ENCODE measurements around the gene CD34. TPM values are rescaled to one million over a fixed set of nuclear protein-coding genes. Genes with fewer than 3 reads are reported as not detected.

Gene CD34
- total RNA-seq, 2 experiments from 2014 or later = 0.05 TPM; not detected in 1

DNA sequence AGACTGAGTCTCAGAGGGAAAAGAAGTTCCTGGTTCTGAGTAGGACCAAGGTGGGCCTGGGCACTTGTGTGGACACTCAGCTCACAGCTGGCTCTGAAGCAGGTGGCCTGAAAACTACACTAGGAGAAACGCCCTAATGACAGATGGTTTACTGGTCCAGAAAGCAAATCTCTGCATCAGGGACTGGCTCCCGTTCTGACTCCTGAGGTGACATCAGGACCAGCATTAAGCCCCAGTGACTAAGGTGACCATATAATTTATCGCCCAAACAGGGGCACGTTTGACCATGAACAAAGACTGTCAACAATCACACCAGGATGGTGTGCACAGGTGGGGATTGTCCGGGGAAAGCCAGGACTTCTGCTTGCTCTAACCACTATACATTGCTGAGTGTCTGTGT lies 12.2 kb upstream of the CD34 start:
- Mint-ChIP-seq H3K4me1 (no peaks in the 10 kb centered on the region), H3K36me3 (ENCODE audit: low read depth) (no peaks in the 10 kb centered on the region), H3K27me3 (peaks cover 39% of the 10 kb centered on the region), H3K27ac (no peak overlapping the region), H3K4me3 (no peak overlapping the region), H3K9me3 (no peaks in the 10 kb centered on the region)
- CTCF ChIA-PET = no interaction called here
- no peak for DNase-seq
- POLR2A ChIA-PET = no interaction called here

DNA sequence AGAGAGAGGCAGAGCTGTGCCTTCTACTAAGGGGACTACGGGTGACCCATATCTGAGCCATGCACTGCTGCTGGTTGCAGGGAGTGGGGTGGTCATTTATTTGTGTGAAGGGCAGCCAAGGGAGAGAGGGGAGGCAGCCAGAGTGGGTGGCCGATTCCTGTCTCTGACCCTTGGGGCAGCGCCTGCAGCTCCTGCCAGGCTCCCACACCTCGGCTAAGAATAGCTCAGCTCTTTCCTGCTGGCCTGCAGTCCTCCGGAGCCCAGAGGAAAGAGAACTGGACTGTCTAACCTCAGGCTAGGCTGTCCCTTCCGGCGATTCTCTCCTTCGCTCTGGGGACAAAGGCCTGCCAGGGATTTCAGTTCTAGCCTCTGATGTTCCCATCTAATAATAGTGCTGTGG lies 11.6 kb upstream of the CD34 start:
- Mint-ChIP-seq H3K36me3 (ENCODE audit: low read depth) (no peaks in the 10 kb centered on the region), H3K27me3 (peaks cover 42% of the 10 kb centered on the region), H3K9me3 (no peaks in the 10 kb centered on the region), H3K27ac (no peak overlapping the region), H3K4me3 (no peak overlapping the region), H3K4me1 (no peaks in the 10 kb centered on the region)
- POLR2A ChIA-PET = no interaction called here
- CTCF ChIA-PET = no interaction called here
- no peak for DNase-seq

DNA sequence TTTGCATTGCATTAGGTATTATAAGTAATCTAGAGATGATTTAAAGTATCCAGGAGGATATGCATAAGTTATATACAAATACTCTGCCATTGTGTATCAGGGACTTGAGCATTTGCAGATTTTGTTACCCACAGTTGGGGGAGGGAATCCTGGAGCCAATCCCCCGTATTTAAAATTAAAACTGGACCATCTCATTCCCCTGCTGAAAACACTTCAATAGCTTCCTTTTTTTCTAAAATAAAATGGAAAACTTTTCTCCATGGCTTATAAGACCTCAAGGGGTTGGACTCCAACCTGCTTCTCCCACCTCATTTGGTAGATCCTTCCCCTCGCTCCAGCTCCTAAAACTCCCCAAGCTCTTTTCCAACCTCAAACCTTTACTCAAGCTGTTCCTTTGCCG lies 10.4 kb upstream of the CD34 start:
- POLR2A ChIA-PET = no interaction called here
- no peaks in the 10 kb centered on the region for H3K4me1 Mint-ChIP-seq

DNA sequence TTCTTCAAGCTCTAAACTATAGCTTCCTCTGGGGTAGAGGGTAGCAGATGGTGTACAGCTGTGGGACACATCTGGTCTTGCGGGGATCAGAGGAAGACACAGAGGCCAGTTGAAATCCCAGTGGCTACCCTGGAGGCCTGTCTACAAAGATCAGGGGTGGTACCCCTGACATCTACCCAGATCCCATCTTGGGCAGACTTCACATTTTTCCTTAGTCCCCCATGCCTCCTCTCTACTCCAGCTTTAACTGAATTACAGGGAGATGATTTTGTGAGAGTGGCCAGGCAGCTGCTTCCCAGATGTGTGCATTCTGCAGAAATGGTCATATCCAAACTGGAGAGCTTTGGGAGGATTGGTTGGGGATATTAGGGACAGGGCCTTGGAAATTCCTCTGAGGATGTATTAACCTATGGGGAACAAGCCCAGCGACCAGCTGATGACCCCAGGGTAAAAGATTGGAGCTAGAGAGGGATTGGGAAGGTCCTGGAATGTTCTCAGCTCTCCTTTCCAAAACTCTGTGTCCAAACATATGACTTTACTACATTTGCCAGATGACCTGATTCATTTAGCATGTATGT lies 9.6 kb upstream of the CD34 start:
- no peaks in the 10 kb centered on the region for H3K36me3 Mint-ChIP-seq (ENCODE audit: low read depth)
- no peak for DNase-seq
- H3K27ac Mint-ChIP-seq = no peak overlapping the region
- H3K4me1 Mint-ChIP-seq = no peaks in the 10 kb centered on the region
- peaks cover 37% of the 10 kb centered on the region for H3K27me3 Mint-ChIP-seq
- POLR2A ChIA-PET = no interaction called here
- H3K9me3 Mint-ChIP-seq = no peaks in the 10 kb centered on the region
- CTCF ChIA-PET = interaction anchor here (1.0 to 1.2 kb wide), 2 partner anchors 22 to 43 kb away, joined by 3 read pairs; no protein-coding TSS in a partner anchor
- no peak overlapping the region for H3K4me3 Mint-ChIP-seq

More for the DNA sequence above, 10.4 kb upstream of the CD34 start:
- Mint-ChIP-seq H3K27me3 (peaks cover 37% of the 10 kb centered on the region), H3K9me3 (no peaks in the 10 kb centered on the region), H3K36me3 (ENCODE audit: low read depth) (no peaks in the 10 kb centered on the region), H3K4me3 (no peak overlapping the region), H3K27ac (no peak overlapping the region)
- DNase-seq = no peak
- CTCF ChIA-PET = no interaction called here

DNA sequence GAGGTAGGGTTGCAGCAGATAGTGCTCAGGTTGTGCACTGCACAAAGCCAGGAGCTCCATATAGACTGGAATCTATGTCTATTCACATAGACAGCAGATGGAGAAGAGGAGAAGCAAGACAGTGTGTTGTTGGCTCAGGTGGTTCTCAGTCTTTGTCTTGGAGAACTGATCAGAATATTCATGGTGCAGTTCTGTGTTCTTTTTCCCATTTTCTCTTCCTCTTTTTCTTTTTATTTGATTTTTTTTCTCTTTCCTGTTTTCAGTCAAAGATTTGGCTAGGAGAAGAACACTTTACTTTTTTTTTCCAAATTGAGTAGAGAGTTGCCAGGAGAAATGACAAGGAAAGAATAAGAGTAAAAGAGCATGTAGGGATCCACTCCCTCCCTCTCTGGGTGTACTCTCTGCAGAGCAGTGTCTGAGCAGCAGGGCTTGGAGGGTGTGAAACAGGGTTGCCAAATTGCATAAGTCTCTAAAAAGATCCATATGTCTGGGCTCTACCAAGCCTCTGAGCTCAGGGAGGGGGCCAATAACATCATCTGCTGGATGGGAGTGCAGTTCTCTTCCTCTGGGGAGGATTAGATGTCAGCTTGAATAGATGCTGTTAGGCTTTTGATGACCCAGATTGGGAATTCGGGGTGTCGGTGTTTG lies 8.7 kb upstream of the CD34 start:
- H3K27ac Mint-ChIP-seq = no peak overlapping the region
- DNase-seq = no peak
- ChIA-PET POLR2A (no interaction called here), CTCF (interaction anchor here (1.2 kb wide), 1 partner anchor 43 kb away, joined by 3 read pairs; no protein-coding TSS in a partner anchor)
- no peak overlapping the region for H3K4me3 Mint-ChIP-seq
- no peaks in the 10 kb centered on the region for H3K9me3 Mint-ChIP-seq
- H3K4me1 Mint-ChIP-seq = no peaks in the 10 kb centered on the region
- H3K36me3 Mint-ChIP-seq (ENCODE audit: low read depth) = no peaks in the 10 kb centered on the region
- peaks cover 37% of the 10 kb centered on the region for H3K27me3 Mint-ChIP-seq

DNA sequence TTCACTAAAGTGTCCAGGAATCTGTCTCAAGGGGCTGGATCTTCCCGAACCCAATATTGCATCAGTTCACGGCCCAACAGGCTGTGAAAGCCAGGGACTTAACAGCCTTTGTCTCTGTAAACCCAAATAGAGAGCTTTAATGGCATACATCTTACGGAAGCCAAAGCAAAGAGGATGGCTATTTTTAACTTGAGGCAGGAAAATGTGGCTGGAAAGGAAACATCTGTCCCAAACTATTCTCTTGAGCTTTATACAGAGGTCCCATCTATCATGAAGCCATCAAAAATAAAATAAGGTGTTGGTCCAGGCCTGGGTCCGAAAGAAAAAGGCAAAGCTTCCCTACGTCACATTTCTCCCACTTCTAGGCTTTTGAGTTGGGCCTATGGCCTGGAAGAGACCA lies 7.7 kb upstream of the CD34 start:
- Mint-ChIP-seq H3K4me3 (no peak overlapping the region), H3K4me1 (no peaks in the 10 kb centered on the region), H3K27me3 (peaks cover 39% of the 10 kb centered on the region), H3K9me3 (no peaks in the 10 kb centered on the region), H3K36me3 (ENCODE audit: low read depth) (no peaks in the 10 kb centered on the region), H3K27ac (no peak overlapping the region)
- ChIA-PET CTCF (interaction anchor here (1.5 kb wide), 2 partner anchors 28 to 33 kb away, joined by 4 to 6 read pairs; no protein-coding TSS in a partner anchor), POLR2A (no interaction called here)
- no peak for DNase-seq

DNA sequence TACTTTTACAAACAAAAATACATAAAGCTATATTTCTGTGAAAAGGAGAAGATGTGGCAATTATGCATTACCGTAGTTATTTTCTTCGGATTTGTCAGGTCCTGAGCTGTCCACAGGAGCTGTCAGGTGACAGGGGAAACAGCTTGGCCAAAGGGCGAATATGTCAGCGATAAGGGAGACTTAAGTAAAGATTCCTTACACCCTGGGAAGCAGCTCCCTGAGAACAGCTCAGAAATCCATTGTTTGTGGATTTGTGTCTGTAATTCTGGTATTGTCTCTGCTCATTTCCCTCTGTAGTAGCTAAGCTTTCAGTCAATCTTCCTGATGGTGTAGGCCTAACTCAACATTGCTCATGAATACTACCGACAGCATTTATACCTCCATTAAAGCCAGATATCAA lies 7.1 kb upstream of the CD34 start:
- Mint-ChIP-seq H3K4me1 (no peaks in the 10 kb centered on the region), H3K9me3 (no peaks in the 10 kb centered on the region), H3K36me3 (ENCODE audit: low read depth) (no peaks in the 10 kb centered on the region), H3K27ac (no peak overlapping the region), H3K27me3 (peaks cover 39% of the 10 kb centered on the region), H3K4me3 (no peak overlapping the region)
- ChIA-PET CTCF (interaction anchor here (1.5 kb wide), 2 partner anchors 29 to 33 kb away, joined by 4 to 6 read pairs; no protein-coding TSS in a partner anchor), POLR2A (no interaction called here)
- DNase-seq = no peak

DNA sequence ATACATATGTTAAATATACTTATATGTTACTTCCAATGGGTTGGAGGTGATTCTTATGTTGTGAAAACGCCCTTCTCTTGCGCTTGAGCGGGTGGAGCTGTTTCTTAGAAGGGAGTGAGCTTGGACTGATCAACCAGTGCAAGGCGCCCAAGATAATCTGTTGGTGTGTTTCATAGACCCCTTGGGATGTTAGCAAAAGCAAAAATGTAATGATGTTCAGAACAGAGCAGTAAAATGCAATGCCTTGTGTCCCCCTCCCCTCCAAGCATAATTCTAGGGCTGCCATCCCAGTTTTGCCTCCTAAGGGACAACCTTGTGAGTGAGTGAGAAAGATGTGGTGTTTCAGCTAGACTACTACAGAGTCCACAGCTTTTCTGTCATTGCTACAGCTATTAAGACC lies 6.2 kb upstream of the CD34 start:
- no peak for DNase-seq
- H3K4me1 Mint-ChIP-seq = no peaks in the 10 kb centered on the region
- no peak overlapping the region for H3K27ac Mint-ChIP-seq
- no peak overlapping the region for H3K4me3 Mint-ChIP-seq
- H3K9me3 Mint-ChIP-seq = no peaks in the 10 kb centered on the region
- CTCF ChIA-PET = interaction anchor here (1.5 kb wide), 1 partner anchor 29 kb away, joined by 4 read pairs; no protein-coding TSS in a partner anchor
- POLR2A ChIA-PET = no interaction called here
- H3K27me3 Mint-ChIP-seq = peaks cover 47% of the 10 kb centered on the region
- no peaks in the 10 kb centered on the region for H3K36me3 Mint-ChIP-seq (ENCODE audit: low read depth)

DNA sequence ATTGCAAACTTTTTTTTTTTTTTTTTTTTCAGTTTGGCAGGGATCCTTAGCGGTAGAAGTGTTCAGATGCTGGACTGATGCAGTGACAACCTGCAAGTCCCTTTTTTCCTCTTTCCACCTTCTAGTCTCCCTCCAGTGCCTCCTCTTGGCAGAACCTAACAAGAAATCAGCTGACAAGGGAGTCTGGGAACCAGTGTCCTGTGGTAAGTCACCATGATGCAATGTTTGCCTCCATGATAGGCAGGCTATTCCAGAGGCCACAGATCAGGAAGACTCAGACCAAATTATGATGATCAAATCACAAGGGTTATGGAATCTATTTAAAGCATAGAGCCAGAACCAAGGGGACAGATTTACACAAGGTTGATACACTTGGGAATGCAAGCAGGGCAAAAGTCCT lies 3.0 kb upstream of the CD34 start:
- H3K27ac Mint-ChIP-seq = no peak overlapping the region
- ChIA-PET POLR2A (no interaction called here), CTCF (no interaction called here)
- DNase-seq = no peak
- no peak overlapping the region for H3K4me3 Mint-ChIP-seq
- H3K4me1 Mint-ChIP-seq = peaks cover 16% of the 10 kb centered on the region
- H3K27me3 Mint-ChIP-seq = peaks cover 62% of the 10 kb centered on the region
- no peaks in the 10 kb centered on the region for H3K9me3 Mint-ChIP-seq
- no peaks in the 10 kb centered on the region for H3K36me3 Mint-ChIP-seq (ENCODE audit: low read depth)

DNA sequence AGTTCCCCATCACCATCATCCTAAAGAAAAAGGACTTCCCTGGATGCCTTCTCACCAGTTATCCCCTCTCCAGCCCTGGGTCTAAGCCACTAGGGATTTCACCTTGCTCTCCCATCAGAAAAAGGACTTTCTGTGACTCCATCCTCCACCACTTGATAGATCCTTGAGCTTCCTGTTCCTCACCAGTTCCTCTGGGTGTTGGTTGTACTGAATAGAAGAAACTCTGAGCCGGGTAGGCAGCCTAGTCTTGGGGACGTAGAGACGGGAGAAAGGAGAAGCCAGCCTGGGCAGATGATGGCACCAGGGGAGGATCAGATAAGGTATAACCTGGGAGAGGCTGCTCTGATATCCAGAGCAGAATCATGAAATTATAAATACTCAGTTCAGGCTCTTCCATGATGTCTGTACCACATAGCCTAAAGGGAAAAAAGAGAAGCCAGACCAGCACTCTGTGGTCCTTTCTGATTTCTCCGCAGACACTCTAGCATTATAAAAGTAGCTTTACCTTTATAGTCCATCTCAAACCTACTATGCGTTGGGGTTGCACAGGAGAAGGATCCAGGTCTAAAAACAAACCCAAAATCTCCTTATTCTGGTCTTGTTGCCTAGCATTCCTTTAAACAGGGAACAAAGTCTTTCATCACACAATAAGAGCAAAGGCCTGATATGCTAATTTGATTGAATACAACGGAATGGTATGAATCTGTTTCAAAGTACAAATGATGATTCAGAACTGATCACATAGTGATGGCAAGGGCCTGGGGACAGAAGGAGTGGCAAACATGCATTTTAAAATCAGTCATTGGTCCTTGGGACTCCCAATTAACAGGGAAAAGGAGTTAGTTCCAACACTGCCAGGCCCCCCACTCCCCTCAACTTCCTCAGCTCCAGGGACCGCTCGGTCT lies 1.2 kb upstream of the CD34 start:
- Mint-ChIP-seq H3K4me3 (no peak overlapping the region), H3K9me3 (no peaks in the 10 kb centered on the region), H3K36me3 (ENCODE audit: low read depth) (no peaks in the 10 kb centered on the region), H3K27me3 (peaks cover 69% of the 10 kb centered on the region), H3K4me1 (peaks cover 16% of the 10 kb centered on the region), H3K27ac (no peak overlapping the region)
- no peak for DNase-seq
- ChIA-PET CTCF (interaction anchor here (1.1 to 1.2 kb wide), 3 partner anchors 9 to 52 kb away, joined by 3 to 4 read pairs (median 3); no protein-coding TSS in a partner anchor), POLR2A (no interaction called here)

DNA sequence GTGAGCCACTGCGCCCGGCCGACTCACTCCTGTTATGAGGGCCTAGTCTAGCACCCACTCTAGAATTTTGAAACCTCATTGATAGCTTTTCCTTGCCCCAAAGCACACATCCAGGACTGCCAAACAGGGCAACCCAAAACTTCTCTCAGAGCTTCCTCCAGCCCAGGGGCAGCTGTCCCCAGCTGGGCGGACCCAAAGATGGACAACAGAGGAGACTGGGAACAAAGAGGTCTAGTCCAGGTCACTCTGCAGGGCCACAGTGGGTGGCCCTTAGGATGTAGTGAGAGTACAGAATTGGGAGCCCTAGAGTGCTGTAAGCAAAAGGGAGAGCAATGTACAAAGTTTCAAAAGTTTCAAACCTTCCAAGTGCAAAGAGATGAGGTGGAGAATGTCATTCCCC lies 1.2 kb downstream of the CD34 start:
- Mint-ChIP-seq H3K36me3 (ENCODE audit: low read depth) (no peaks in the 10 kb centered on the region), H3K4me3 (no peak overlapping the region), H3K9me3 (no peaks in the 10 kb centered on the region), H3K27ac (no peak overlapping the region), H3K4me1 (peaks cover 17% of the 10 kb centered on the region), H3K27me3 (peaks cover 66% of the 10 kb centered on the region)
- CTCF ChIA-PET = interaction anchor here (1.5 to 1.7 kb wide), 2 partner anchors 41 to 53 kb away, joined by 4 to 5 read pairs; no protein-coding TSS in a partner anchor
- DNase-seq = no peak
- POLR2A ChIA-PET = no interaction called here

DNA sequence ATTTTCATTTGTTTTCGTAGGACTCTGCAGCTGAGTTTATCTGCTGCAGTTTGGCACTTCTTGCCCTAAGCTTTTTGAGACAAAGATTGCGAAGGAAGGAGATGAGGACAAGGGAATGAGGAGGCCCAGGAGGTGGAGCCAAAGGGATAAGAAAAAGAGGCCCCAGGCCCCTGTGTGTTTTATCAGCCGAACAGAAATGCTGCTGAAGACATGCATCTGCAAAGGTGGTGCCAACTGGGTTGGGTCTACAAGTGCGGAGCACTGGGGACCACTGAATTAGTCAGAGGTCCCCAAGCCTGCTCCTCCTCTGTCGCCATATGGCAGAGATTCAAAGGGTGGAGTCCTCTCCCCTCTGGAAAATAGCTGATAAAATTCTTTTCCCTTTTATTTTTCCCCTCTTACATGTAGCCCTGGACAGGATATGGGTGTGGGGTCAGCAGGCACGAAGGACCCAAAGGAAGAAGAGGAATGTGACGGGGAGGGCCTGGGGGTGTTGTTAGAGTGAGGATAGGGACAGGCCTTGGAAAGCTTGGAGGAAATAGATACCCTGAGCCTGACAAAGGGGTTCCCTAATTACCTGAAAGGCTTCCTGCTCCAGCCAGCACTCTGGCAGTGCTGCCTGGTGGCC lies 2.7 kb downstream of the CD34 start:
- Mint-ChIP-seq H3K27ac (no peak overlapping the region), H3K4me1 (peaks cover 30% of the 10 kb centered on the region), H3K9me3 (no peaks in the 10 kb centered on the region), H3K4me3 (no peak overlapping the region), H3K36me3 (ENCODE audit: low read depth) (no peaks in the 10 kb centered on the region), H3K27me3 (peaks cover 53% of the 10 kb centered on the region)
- ChIA-PET POLR2A (no interaction called here), CTCF (interaction anchor here (1.9 kb wide), 1 partner anchor 24 kb away, joined by 8 read pairs; no protein-coding TSS in a partner anchor)
- no peak for DNase-seq

Measured in activated CD4-positive, alpha-beta T cell treated with anti-CD3 and anti-CD28 coated beads, Interleukin-2, amount 10 ng/mL, durations not matched to agents 7 days and 5 days (primary cell).